Lung (tissue), 12 donors: ENCODE results near the gene TM7SF3. TPM values are rescaled to one million over a fixed set of nuclear protein-coding genes. Genes with fewer than 3 reads are reported as not detected.

ENCODE experiments used
- ATAC-seq: fragments of 200-7000 bp; cut with Tn5 transposase; one replicate; pipeline ENCODE4 v1.9.1; 2020; ENCODE audit warnings: moderate number of reproducible peaks; ENCODE audit not compliant: insufficient read depth, low FRiP score
- DNase-seq, 3 donors: peaks; one replicate each; pipeline ENCODE4 v3.0.0-alpha.2; 2013 to 2017
- H3K27ac ChIP-seq, 2 donors: one replicate each; pipeline ENCODE4 v1.5.1; 2013; ENCODE audit warnings: mild to moderate bottlenecking in 2 of 2, moderate library complexity in 2 of 2, control low read depth in 1 of 2, inconsistent platforms in 1 of 2, low read depth in 1 of 2, low read length in 1 of 2
- H3K27me3 ChIP-seq, 3 donors: one replicate each; pipeline ENCODE4 v1.5.1; 2013; ENCODE audit warnings: low read length in 2 of 3; ENCODE audit not compliant: control insufficient read depth in 3 of 3, insufficient read depth in 3 of 3
- H3K36me3 ChIP-seq, 4 donors: one replicate each; pipeline ENCODE4 v1.5.1; 2013; ENCODE audit warnings: low read length in 4 of 4, mild to moderate bottlenecking in 1 of 4, moderate library complexity in 1 of 4; ENCODE audit not compliant: control insufficient read depth in 4 of 4, insufficient read depth in 4 of 4
- H3K4me1 ChIP-seq, 5 donors: one replicate each; pipeline ENCODE4 v1.5.1; 2013; ENCODE audit warnings: low read length in 5 of 5, mild to moderate bottlenecking in 2 of 5, moderate library complexity in 1 of 5; ENCODE audit not compliant: control insufficient read depth in 5 of 5, insufficient read depth in 5 of 5
- H3K4me3 ChIP-seq: one replicate; pipeline ENCODE4 v1.5.1; 2013; ENCODE audit warnings: mild to moderate bottlenecking, control low read depth, moderate library complexity
- H3K9ac ChIP-seq, 2 donors: one replicate each; pipeline ENCODE4 v1.5.1; 2013; ENCODE audit warnings: low read length in 2 of 2, control low read depth in 1 of 2; ENCODE audit not compliant: insufficient read depth in 1 of 2
- H3K9me3 ChIP-seq, 4 donors: one replicate each; pipeline ENCODE4 v1.5.1; 2013; ENCODE audit warnings: low read length in 3 of 4, mild to moderate bottlenecking in 1 of 4, moderate library complexity in 1 of 4; ENCODE audit not compliant: control insufficient read depth in 4 of 4, insufficient read depth in 3 of 4
- WGBS, 2 donors: extraction: QIAGEN DNeasy Blood & Tissue Kit; methylation state at CpG; one replicate each; pipeline ENCODE4 v1.1.7; 2013; 5-methylcytosine and 5-hydroxymethylcytosine counted together
- polyA plus RNA-seq, 2 donors: library from polyadenylated mRNA; stranded (reverse); fragments of 200-250 nt; gene quantifications; one replicate each; pipeline ENCODE4 v1.2.1, GENCODE V29; 2013
- total RNA-seq, 2 donors: library from RNA; depleted of rRNA in 1 of 2; stranded (reverse); fragments of >200 nt in 1 of 2; gene quantifications; one replicate each; pipeline ENCODE4 v1.2.1, GENCODE V29; 2014 to 2021
- TF ChIP-seq, protein P1 (sequence below): IDR thresholded peaks from 2 replicates; pipeline ENCODE4 v1.5.1; 2012; ENCODE audit warnings: mild to moderate bottlenecking; ENCODE audit errors: control extremely low read depth, extremely low read depth
- donor health status: control.
- donor health status: control.
- donor health status: Bipolar disorder and iron deficiency.
- donor health status: healthy.
- donor health status: DM: yes; HTN: yes; CAD: no.

Gene TM7SF3
- total and polyA plus RNA-seq, 4 donors: 28.4 to 60.4 (median 45.8) TPM

DNA sequence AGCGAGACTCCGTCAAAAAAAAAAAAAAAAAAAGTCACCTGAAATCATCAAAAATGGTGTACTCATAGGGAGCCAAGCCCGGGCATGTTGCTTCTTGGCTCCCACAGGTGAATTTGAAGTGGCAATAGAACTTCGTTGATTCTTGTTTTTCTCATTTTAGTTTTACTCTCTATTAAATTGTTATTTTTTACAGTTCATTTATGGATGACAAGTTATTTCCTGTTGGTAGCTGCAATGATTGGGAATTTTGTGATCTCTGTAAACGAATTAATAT lies 1.3 kb downstream of the TM7SF3 start:
- H3K4me1 ChIP-seq: peaks cover 0 to 18% (median 12%) of the 10 kb centered on the region in 5 donors
- H3K36me3 ChIP-seq: no peaks in the 10 kb centered on the region
- 34 to 48% methylated on average over 5 of the region's 5 CpGs for WGBS, 2 donors
- no peaks in the 10 kb centered on the region for H3K9me3 ChIP-seq
- H3K27me3 ChIP-seq: no peaks in the 10 kb centered on the region
- no peak overlapping the region for H3K9ac ChIP-seq
- TF ChIP-seq, protein P1, sequence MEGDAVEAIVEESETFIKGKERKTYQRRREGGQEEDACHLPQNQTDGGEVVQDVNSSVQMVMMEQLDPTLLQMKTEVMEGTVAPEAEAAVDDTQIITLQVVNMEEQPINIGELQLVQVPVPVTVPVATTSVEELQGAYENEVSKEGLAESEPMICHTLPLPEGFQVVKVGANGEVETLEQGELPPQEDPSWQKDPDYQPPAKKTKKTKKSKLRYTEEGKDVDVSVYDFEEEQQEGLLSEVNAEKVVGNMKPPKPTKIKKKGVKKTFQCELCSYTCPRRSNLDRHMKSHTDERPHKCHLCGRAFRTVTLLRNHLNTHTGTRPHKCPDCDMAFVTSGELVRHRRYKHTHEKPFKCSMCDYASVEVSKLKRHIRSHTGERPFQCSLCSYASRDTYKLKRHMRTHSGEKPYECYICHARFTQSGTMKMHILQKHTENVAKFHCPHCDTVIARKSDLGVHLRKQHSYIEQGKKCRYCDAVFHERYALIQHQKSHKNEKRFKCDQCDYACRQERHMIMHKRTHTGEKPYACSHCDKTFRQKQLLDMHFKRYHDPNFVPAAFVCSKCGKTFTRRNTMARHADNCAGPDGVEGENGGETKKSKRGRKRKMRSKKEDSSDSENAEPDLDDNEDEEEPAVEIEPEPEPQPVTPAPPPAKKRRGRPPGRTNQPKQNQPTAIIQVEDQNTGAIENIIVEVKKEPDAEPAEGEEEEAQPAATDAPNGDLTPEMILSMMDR: no peak
- DNase-seq (no peak), ATAC-seq (no peak)
- no peak overlapping the region for H3K4me3 ChIP-seq
- no peak overlapping the region for H3K27ac ChIP-seq

DNA sequence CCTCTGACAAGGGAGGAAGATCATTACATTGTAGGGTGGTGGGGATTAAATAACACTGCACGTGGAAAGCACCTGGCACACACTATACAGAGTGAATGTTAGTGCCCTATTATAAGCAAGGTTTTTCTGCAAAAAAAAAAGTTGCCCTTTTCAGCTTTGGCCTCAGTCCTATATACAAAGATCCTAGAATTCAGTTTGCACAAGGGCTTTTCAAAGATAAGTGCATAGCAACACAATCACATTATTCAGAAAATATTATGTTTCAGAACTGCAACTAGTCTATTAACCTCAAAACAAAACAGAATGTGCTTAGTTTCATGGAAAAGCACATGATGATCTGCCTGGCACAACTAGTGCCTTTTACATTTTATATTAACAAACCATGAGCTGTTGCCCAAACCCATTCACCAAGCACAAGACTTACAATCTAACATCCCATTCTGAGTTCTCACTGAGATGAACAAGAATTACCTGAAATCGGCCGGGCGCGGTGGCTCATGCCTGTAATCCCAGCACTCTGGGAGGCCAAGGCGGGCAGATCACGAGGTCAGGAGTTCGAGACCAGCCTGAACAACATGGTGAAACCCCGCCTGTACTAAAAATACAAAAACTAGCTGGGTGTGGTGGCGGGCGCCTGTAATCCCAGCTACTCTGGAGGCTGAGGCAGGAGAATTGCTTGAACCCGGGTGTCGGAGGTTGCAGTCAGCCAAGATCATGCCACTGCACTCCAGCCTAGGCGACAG lies 1.8 kb downstream of the TM7SF3 start:
- 58 to 73% methylated on average over 14 of the region's 14 CpGs for WGBS, 2 donors
- ATAC-seq: no peak
- DNase-seq: no peak
- H3K4me1 ChIP-seq: peaks cover 0 to 18% (median 12%) of the 10 kb centered on the region in 5 donors
- no peak overlapping the region for H3K27ac ChIP-seq
- no peaks in the 10 kb centered on the region for H3K27me3 ChIP-seq
- no peaks in the 10 kb centered on the region for H3K36me3 ChIP-seq
- TF ChIP-seq, protein P1: no peak
- no peak overlapping the region for H3K4me3 ChIP-seq
- H3K9ac ChIP-seq: no peak overlapping the region
- no peaks in the 10 kb centered on the region for H3K9me3 ChIP-seq

DNA sequence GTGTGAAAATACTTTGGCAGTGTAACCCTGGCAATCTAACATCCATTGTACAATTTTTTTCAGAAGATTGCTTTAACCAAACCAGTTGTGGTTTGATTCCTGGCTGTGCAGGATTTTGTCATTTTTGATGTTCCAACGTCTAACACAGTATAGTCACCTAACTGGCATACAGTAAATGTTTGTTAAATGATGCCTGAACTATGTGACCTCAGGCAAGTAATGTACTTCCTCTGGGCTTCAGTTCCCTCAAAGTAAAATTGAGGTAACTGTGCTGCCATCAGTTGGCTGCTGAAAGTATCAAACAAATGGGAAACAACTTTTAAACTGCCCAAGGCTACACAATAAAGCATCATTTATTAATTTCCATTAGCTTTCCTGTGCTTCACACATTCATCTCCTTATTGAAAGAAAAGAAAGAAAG lies 4.3 kb downstream of the TM7SF3 start:
- TF ChIP-seq, protein P1: no peak
- 7 to 19% methylated on average over 1 of the region's 1 CpG for WGBS, 2 donors
- no peaks in the 10 kb centered on the region for H3K36me3 ChIP-seq
- no peaks in the 10 kb centered on the region for H3K27me3 ChIP-seq
- no peak for DNase-seq
- peaks cover 0 to 14% (median 12%) of the 10 kb centered on the region in 5 donors for H3K4me1 ChIP-seq
- H3K9me3 ChIP-seq: no peaks in the 10 kb centered on the region
- no peak overlapping the region for H3K9ac ChIP-seq
- no peak for ATAC-seq
- H3K27ac ChIP-seq: no peak overlapping the region
- no peak overlapping the region for H3K4me3 ChIP-seq

DNA sequence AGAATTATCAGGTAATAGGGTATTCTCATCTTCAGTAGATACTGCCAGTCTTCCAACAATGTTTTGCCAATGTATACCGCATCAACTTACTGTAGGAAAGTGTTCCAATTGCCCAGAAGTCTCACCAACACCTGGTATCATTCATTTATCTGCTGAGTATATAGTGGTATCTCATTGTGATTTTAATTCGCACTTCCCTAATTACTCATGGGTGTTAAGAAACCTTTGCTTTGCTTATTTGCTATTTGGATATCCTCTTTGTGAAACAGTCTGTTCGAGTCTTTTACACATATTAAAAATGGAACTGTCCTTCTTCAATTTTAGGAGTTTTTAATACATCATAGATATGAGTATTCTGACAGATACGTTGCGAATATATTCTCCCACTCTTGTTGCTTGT lies 6.1 kb downstream of the TM7SF3 start:
- H3K4me1 ChIP-seq: peaks cover 0 to 14% (median 6%) of the 10 kb centered on the region in 5 donors
- ATAC-seq (no peak), DNase-seq (no peak)
- no peaks in the 10 kb centered on the region for H3K27me3 ChIP-seq
- H3K9me3 ChIP-seq: no peaks in the 10 kb centered on the region
- H3K27ac ChIP-seq: no peak overlapping the region
- TF ChIP-seq, protein P1: no peak
- no peaks in the 10 kb centered on the region for H3K36me3 ChIP-seq
- H3K9ac ChIP-seq: no peak overlapping the region
- no peak overlapping the region for H3K4me3 ChIP-seq
- 63 to 82% methylated on average over 5 of the region's 5 CpGs for WGBS, 2 donors
